AG10803 (cell line): ENCODE results near the gene ALK.

Experiments used
- DNase-seq: peaks from one replicate; pipeline ENCODE4 v3.0.0; 2010; ENCODE audit warnings: low read depth
- H3K4me3 ChIP-seq: 2 replicates; pipeline ENCODE4 v1.5.1; 2011; ENCODE audit warnings: mild to moderate bottlenecking, low read length, control low read depth
- TF ChIP-seq, protein P1 (sequence below): conservative IDR thresholded peaks from 2 replicates; pipeline ENCODE4 v1.5.1; 2011; ENCODE audit warnings: mild to moderate bottlenecking, low read length, control low read depth, inconsistent platforms

ALK gene

GRCh38 chr2:29227935-29228675 is 693.3 kb downstream of the ALK start:
- TF ChIP-seq, protein P1, sequence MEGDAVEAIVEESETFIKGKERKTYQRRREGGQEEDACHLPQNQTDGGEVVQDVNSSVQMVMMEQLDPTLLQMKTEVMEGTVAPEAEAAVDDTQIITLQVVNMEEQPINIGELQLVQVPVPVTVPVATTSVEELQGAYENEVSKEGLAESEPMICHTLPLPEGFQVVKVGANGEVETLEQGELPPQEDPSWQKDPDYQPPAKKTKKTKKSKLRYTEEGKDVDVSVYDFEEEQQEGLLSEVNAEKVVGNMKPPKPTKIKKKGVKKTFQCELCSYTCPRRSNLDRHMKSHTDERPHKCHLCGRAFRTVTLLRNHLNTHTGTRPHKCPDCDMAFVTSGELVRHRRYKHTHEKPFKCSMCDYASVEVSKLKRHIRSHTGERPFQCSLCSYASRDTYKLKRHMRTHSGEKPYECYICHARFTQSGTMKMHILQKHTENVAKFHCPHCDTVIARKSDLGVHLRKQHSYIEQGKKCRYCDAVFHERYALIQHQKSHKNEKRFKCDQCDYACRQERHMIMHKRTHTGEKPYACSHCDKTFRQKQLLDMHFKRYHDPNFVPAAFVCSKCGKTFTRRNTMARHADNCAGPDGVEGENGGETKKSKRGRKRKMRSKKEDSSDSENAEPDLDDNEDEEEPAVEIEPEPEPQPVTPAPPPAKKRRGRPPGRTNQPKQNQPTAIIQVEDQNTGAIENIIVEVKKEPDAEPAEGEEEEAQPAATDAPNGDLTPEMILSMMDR = no peak
- DNase-seq = no peak
- H3K4me3 ChIP-seq = no peak overlapping the region

GRCh38 chr2:29226808-29227207 is 694.6 kb downstream of the ALK start:
- no peak overlapping the region for H3K4me3 ChIP-seq
- no peak for DNase-seq
- TF ChIP-seq, protein P1 = no peak

GRCh38 chr2:29226375-29226774 is 695.0 kb downstream of the ALK start:
- DNase-seq = no peak
- H3K4me3 ChIP-seq = no peak overlapping the region
- TF ChIP-seq, protein P1 = no peak

- DNase-seq = no peak
- H3K4me3 ChIP-seq = no peak overlapping the region
- TF ChIP-seq, protein P1 = no peak
Observed at GRCh38 chr2:29225814-29226213, 695.6 kb downstream of the ALK start.

- DNase-seq = no peak
- no peak overlapping the region for H3K4me3 ChIP-seq
- TF ChIP-seq, protein P1 = no peak
Observed at GRCh38 chr2:29224693-29225551, 696.5 kb downstream of the ALK start.

GRCh38 chr2:29223851-29224692 is 697.3 kb downstream of the ALK start:
- DNase-seq = peak; percentile 38
- no peak overlapping the region for H3K4me3 ChIP-seq

More at GRCh38 chr2:29223851-29224692, 697.3 kb downstream of the ALK start:
- TF ChIP-seq, protein P1 = no peak
